NCI-H82 treated with DMSO at 0.1 percent for 48 hours (cell line): ENCODE data around the gene EHMT1.
"Not testable (repeated sequence)": the region's sequence is repeated elsewhere in the genome, so short reads cannot be mapped to it uniquely, and the experiment has no call there.

Experiments
- DNase-seq: peaks from one replicate; lab custom pipeline; 2025; ENCODE audit not compliant: unreplicated experiment; lab: John Stamatoyannopoulos, UW

Gene EHMT1

GRCh38 chr9:137614631-137615386 is 4.0 kb upstream of the EHMT1 start:
- no peak for DNase-seq

DNA sequence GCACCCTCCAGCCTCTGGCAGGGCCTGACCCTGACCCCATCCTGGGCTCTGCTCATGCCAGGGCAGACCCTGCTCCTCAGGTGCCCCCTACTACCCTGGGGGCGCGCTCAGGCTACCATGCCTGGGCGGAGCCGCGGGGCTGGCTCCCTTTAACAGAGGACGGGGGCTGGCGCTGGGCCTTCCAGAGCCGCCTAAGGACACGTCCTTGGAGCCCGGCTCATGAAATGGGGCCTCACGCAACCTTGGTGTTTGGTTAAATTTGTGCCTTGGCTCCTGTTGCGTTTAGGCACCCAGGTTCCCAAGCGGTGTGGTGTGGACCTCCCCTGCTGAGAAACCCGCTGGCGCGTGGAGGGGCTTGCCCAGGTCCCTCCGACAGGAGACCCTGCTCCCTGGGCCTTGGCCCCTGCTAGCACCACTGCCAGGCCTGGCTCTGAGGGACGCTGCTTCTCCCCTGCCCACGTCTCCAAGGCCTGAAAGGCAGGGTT is 3.4 kb upstream of the EHMT1 start:
- no peak for DNase-seq

DNA sequence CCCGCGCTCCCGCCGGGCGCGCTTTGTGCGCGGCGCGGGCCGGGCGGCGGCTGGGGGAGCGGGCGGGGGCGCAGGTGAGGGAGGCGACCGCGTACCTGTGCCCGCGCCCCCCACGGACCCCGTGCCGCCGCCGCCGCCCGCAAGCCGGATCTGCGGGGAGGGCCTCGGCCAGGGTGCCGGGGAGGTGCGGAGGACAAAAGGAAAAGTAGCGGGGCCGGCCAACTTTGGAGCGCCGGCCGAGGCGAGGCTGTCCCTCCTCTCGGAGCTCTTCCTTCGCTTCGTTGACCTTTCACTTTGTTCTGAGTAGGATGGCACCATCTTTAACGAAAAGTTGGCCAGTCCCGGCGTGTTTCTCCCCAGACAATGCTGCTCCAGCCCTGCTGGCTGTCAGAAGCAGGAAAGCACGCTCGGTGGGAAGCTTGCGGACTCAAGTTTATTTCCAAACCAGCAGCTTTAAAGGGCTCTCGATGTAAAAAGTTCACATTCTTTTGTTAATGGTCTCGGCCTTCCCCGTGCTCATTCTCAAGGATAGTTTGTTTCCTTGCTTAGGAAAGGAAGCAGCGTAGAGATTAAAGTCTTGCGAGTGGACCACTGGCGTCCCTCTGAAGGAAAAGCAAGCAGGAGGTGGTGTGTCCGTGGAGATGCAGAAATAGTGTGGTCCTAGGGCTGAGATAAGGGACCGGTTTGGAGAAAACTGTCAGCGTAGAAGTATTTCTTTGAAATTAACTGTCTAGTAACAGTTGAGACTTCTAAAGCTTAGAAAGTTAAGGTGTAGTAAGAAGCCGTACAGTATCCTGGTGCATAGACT is 639 bp downstream of the EHMT1 start:
- DNase-seq, result no peak

DNA sequence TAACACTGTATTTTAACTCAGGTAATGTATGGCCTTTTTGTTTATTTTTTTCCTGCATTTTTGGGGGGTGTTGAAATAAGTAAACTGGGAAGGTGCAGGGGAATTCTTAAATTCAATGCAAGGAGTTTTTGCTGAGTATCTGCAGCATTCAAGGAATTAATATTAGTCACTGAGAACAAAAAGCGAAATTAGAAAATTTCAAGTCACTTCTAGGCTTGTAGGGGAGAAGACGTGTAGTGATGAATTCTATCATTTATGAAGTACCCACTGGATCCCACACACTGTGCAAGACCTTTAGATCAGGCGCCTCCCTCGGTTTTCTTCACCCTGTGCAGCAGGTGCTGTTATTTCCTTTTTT is 1.2 kb downstream of the EHMT1 start:
- DNase-seq, result no peak

GRCh38 chr9:137620581-137620980 is 1.8 kb downstream of the EHMT1 start:
- DNase-seq, result no peak

DNA sequence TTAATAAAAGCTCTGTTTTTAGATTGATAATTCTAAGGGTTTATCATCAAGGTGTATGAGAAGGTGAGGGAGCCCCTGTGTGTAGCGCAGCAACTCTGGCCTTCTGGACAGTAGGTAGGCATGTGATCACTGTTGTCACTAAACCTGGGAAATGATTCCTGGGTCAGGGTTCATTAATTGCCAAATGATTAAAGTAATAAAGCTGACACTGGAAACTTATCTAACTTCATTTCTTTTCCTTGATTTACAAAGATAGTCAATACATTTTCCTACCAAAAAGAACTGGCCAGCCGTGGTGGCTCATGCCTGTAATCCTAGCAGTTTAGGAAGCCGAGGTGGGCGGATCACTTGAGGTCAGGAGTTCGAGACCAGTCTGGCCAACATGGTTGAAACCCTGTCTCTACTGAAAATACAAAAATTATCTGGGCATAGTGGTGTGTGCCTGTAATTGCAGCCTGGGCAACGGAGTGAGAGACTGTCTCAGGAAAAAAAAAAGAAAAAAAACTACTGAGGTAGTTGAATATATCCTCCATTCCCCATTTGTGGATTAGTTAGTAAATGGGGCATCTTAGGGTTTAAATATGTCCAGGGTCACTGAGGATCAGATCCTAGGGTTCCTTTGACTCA is 2.4 kb downstream of the EHMT1 start:
- no peak for DNase-seq

DNA sequence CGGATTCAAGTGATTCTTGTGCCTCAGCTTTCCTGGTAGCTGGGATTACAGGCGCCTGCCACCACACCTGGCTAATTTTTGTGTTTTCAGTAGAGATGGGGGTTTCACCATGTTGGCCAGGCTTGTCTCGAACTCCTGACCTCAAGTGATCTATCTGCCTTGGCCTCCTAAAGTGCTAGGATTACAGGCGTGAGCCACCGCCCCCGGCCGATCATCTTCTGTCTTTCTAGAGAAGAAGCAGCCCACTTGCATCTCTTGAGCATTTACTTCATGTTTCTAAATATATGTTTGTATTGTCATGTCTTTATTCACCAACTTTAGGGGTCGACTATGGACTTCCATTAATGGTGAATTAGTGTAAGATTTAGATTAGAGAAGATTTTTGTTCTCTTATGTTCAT is 3.4 kb downstream of the EHMT1 start:
- not testable (repeated sequence) for DNase-seq

DNA sequence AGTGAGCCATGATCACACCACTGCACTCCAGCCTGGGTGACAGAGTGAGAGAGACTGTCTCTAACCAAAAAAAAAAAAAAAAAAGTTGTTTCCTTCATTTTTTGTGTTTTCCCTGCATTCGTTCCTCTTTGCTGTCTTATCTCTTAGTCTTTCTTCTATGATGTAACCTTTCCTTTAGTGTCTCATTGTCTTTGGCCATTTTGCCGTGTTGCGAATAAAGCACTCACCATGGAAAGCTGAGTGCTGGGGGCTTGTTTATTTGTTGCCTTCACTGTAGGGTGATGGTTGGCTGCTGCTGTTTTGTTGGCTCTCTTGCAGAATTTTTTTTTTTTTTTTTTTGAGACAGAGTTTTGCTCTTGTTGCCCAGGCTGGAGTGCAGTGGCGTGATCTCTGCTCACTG is 7.7 kb downstream of the EHMT1 start:
- no peak for DNase-seq

DNA sequence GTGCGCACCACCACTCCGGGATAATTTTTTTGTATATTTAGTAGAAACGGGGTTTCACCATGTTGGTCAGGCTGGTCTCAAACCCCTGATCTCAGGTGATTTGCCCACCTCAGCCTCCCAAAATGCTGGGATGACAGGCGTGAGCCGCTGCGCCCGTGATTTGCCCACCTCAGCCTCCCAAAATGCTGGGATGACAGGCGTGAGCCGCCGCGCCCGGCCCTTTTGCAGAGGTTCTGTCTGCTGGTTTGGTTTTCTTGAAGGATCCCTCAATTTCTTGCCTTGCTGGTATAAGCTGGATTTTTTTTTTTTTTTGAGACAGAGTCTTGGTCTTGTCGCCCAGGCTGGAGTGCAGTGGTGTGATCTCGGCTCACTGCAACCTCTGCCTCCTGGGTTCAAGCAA is 8.6 kb downstream of the EHMT1 start:
- not testable (repeated sequence) for DNase-seq

GRCh38 chr9:137630126-137630525 is 11.3 kb downstream of the EHMT1 start:
- no peak for DNase-seq

GRCh38 chr9:137630679-137631078 is 11.9 kb downstream of the EHMT1 start:
- DNase-seq, result no peak

- no peak for DNase-seq
These were observed 12.8 kb downstream of the EHMT1 start for GRCh38 chr9:137631345-137632229.

GRCh38 chr9:137632230-137633161 is 13.7 kb downstream of the EHMT1 start:
- DNase-seq, result no peak

DNA sequence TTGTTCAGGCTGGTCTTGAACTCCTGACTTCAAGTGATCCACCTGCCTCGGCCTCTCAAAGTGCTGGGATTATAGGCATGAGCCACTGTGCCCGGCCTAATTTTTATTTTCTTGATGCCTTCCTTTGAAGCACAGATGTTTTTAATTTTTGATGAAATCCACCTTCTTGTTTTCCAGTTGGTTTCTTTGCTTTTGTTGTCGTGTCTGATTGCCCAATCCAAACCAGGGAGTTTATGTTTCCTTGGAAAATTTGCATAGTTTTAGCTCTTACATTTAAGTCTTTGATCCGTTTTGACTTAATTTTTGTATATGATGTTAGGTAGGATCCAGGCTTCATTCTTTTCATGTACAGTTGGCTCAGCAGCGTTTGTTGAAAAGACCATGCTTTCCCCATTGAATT is 15.2 kb downstream of the EHMT1 start:
- DNase-seq, result no peak

DNA sequence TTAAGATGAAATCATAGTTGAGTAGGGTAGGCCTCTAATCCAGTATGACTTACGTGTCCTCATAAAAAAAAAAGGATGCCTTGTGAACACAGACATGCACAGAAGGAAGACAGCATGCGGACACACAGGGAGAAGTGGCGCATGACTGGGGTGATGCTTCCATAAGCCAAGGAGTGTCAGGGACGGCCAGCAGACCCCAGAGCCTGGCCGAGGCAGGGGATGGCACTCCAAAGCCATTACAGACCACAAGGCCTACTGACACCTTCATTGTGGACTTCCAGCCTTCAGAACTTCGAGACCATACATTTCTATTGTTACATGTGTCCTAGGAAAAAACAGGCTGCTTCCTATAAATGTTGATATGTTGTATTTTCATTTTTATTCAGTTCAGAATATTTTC is 19.9 kb downstream of the EHMT1 start:
- DNase-seq, result no peak

GRCh38 chr9:137639303-137640051 is 20.7 kb downstream of the EHMT1 start:
- no peak for DNase-seq

- DNase-seq, result no peak
These were observed 22.1 kb downstream of the EHMT1 start for GRCh38 chr9:137640862-137641261.

- no peak for DNase-seq
These were observed 23.4 kb downstream of the EHMT1 start for GRCh38 chr9:137642118-137642601.

GRCh38 chr9:137642892-137643291 is 24.1 kb downstream of the EHMT1 start:
- no peak for DNase-seq
